ENCODE results near the gene SCP2D1.
"Not testable (repeated sequence)": the region's sequence is repeated elsewhere in the genome, so short reads cannot be mapped to it uniquely, and the experiment has no call there.

SCP2D1 gene
- 0 reads per million in 9 experiments for total RNA-seq

- Mint-ChIP-seq H3K27ac (no peak within 1 kb of the TSS), H3K9me3 (no peaks in the 10 kb centered on the region), H3K4me3 (no peak within 1 kb of the TSS), H3K27me3 (peaks cover 25 to 59% of the 10 kb centered on the region in 2 donors), H3K4me1 (ENCODE audit: low read depth in 2 of 2) (no peaks in the 10 kb centered on the region), H3K36me3 (ENCODE audit: insufficient read depth) (no peaks in the 10 kb centered on the region)
- no peak for ATAC-seq (replicated peaks)
- DNase-seq = no peak
Measured at GRCh38 chr20:18813483-18813882, at the start of gene SCP2D1. Gene SCP2D1, plus strand, starts transcription at chr20:18813783. Its CDS starts 33 bp downstream, at chr20:18813816.

DNA sequence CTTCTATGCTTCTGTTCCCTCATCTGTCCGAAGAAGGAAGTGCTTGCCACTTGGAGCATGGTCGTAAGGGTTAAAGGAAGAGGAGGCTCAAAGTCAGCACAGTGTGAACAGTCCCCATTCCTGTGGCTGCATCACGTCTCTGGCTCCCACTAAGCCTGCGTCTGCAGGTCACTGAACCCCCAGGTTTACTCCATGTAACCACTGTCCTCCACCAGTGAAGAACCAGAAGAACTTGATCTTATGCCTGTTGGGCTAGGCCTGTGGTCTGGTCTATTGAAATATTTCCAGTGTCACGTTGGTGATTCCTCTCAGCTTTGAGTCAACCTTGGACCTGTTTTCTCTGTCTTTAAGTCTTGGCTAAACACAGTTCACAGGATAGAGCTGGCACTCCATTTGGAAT lies 45.9 kb upstream of the SCP2D1 start:
- no peaks in the 10 kb centered on the region for H3K36me3 Mint-ChIP-seq (ENCODE audit: insufficient read depth)
- no peaks in the 10 kb centered on the region for H3K9me3 Mint-ChIP-seq
- no peaks in the 10 kb centered on the region for H3K4me1 Mint-ChIP-seq (ENCODE audit: low read depth in 2 of 2)
- H3K27me3 Mint-ChIP-seq = peaks cover 0 to 5% of the 10 kb centered on the region in 2 donors
- no peak for DNase-seq
- no peak for ATAC-seq (replicated peaks)
- no peak overlapping the region for H3K27ac Mint-ChIP-seq
- no peak overlapping the region for H3K4me3 Mint-ChIP-seq

- Mint-ChIP-seq H3K27me3 (peaks cover 12 to 45% of the 10 kb centered on the region in 2 donors), H3K27ac (peak overlapping the region in 1 of 2 donors; percentile 81), H3K36me3 (ENCODE audit: insufficient read depth) (peaks cover 3% of the 10 kb centered on the region), H3K4me3 (no peak overlapping the region), H3K9me3 (no peaks in the 10 kb centered on the region), H3K4me1 (ENCODE audit: low read depth in 2 of 2) (no peaks in the 10 kb centered on the region)
- DNase-seq (no peak), ATAC-seq (replicated peaks) (no peak)
Measured at GRCh38 chr20:18773566-18773965, 40.0 kb upstream of the SCP2D1 start.

- peaks cover 12 to 45% of the 10 kb centered on the region in 2 donors for H3K27me3 Mint-ChIP-seq
- ATAC-seq (replicated peaks) (no peak), DNase-seq (no peak)
- no peaks in the 10 kb centered on the region for H3K9me3 Mint-ChIP-seq
- H3K27ac Mint-ChIP-seq = no peak overlapping the region
- peaks cover 3% of the 10 kb centered on the region for H3K36me3 Mint-ChIP-seq (ENCODE audit: insufficient read depth)
- H3K4me1 Mint-ChIP-seq (ENCODE audit: low read depth in 2 of 2) = no peaks in the 10 kb centered on the region
- H3K4me3 Mint-ChIP-seq = no peak overlapping the region
Measured at GRCh38 chr20:18774207-18774606, 39.4 kb upstream of the SCP2D1 start.

DNA sequence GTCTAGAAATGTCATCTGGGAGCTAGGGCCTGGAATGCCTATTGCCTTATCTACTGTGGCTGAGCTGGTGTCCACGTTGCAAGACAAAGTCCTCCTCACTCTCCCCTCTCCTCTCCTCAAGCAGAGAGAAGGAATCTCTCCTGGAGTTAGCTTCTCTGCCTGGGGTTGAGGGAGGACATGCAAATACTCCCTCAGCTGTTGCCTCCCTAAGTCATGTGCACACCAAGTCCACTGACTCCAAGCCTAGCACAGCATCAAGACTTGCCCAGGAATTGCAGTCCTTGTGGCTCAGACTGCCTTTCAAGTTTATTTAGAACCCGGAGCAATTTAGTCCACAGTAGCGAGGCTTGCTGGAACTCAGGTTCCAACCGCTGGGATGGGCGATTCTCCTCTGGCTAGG lies 38.0 kb upstream of the SCP2D1 start:
- Mint-ChIP-seq H3K9me3 (no peaks in the 10 kb centered on the region), H3K27ac (no peak overlapping the region), H3K4me1 (ENCODE audit: low read depth in 2 of 2) (no peaks in the 10 kb centered on the region), H3K4me3 (no peak overlapping the region), H3K27me3 (peaks cover 12 to 45% of the 10 kb centered on the region in 2 donors), H3K36me3 (ENCODE audit: insufficient read depth) (peaks cover 3% of the 10 kb centered on the region)
- DNase-seq (no peak), ATAC-seq (replicated peaks) (no peak)

- Mint-ChIP-seq H3K36me3 (ENCODE audit: insufficient read depth) (no peaks in the 10 kb centered on the region), H3K9me3 (no peaks in the 10 kb centered on the region), H3K4me3 (no peak overlapping the region), H3K4me1 (ENCODE audit: low read depth in 2 of 2) (no peaks in the 10 kb centered on the region), H3K27ac (no peak overlapping the region), H3K27me3 (peaks cover 11 to 45% of the 10 kb centered on the region in 2 donors)
- no peak for DNase-seq
- ATAC-seq (replicated peaks) = no peak
Measured at GRCh38 chr20:18778690-18779392, 34.7 kb upstream of the SCP2D1 start.

DNA sequence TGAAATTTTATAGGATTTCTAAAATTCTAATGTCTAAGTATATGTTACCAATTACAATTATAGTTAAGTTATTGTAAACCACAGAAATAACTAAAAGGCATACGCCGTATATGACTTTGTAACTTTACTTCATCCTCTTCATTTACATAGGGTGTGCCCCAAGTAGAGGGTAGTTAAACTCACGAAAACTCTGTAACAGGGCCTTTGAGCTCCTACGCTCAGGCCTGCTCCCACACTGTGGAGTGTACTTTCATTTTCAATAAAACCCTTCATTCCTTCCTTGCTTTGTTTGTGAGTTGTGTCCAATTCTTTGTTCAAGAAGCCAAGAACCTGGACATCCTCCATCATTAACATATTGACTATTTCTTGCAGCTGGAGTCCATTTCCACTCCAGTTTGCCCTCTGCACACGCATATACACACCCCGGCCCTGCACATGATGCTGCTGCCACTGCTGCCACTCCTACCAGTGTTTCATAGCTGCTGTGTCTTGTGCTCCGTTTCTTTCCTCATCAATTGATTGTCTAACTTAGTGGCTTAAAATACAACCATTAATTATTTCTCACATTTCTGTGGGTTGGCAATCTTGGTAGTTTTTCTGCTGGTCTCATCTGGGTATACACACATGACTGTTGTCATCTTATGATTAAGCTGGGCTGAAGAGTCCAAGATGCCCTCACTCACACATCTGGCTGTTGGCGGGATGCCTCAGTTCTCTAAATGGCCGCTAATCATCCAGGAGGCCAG lies 33.0 kb upstream of the SCP2D1 start:
- Mint-ChIP-seq H3K4me1 (ENCODE audit: low read depth in 2 of 2) (no peaks in the 10 kb centered on the region), H3K36me3 (ENCODE audit: insufficient read depth) (no peaks in the 10 kb centered on the region), H3K9me3 (no peaks in the 10 kb centered on the region), H3K27ac (no peak overlapping the region), H3K27me3 (peaks cover 19 to 45% of the 10 kb centered on the region in 2 donors), H3K4me3 (no peak overlapping the region)
- ATAC-seq (replicated peaks) = no peak
- no peak for DNase-seq

DNA sequence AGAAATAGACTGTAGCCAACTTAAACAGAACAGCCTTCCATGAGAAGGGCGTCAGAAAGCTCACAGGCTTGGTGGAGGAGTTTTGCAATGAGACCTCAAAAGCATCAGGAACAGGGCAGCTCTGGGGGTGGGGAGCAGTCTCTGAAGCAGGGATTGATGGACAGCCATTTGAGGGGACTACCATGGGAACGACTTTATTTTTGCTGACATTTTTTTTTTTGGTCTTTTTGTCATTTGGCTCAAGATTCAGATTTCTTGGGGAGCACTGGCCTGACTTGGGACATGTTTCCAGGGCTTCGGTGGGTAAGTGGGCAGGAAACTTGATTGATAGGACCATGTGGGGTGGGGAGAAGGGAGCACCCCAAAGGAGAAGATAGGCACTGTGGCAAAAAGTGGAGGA lies 32.1 kb upstream of the SCP2D1 start:
- H3K36me3 Mint-ChIP-seq (ENCODE audit: insufficient read depth) = no peaks in the 10 kb centered on the region
- H3K4me1 Mint-ChIP-seq (ENCODE audit: low read depth in 2 of 2) = no peaks in the 10 kb centered on the region
- no peak overlapping the region for H3K27ac Mint-ChIP-seq
- no peak for ATAC-seq (replicated peaks)
- H3K9me3 Mint-ChIP-seq = no peaks in the 10 kb centered on the region
- H3K4me3 Mint-ChIP-seq = no peak overlapping the region
- H3K27me3 Mint-ChIP-seq = peaks cover 28 to 50% of the 10 kb centered on the region in 2 donors
- no peak for DNase-seq

DNA sequence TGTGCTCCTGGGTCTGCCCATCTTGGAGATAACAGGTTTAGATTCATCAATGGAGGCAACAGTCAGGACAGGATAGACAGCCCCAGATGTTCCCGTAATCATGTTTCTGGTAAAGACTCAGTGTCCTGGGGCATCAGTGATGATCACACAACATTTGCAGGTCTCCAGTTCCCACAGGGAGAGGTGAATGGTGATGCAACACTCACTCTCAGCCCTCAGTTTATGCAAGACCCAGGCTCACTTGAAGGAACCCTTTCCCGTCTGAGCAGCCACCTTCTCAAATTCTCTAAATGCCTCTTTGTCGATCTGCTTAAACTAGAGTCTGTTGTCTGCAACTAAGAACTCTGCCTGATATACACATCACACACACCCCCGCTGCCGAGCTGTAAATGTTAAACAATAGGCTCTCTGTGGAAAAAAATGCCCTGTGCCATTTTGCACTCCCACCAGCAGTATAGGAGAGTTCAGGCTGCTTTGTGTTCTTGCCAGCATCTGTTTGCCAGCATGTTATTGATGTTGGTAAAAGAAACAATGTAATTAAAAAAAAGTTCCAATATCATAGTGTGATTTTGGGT lies 30.1 kb upstream of the SCP2D1 start:
- ATAC-seq (replicated peaks) = no peak
- H3K9me3 Mint-ChIP-seq = no peaks in the 10 kb centered on the region

GRCh38 chr20:18787046-18787445 lies 26.5 kb upstream of the SCP2D1 start:
- not testable (repeated sequence) for H3K4me3 Mint-ChIP-seq; ATAC-seq (replicated peaks); DNase-seq; H3K4me1 Mint-ChIP-seq (ENCODE audit: low read depth in 2 of 2); H3K27ac Mint-ChIP-seq; H3K36me3 Mint-ChIP-seq (ENCODE audit: insufficient read depth); H3K9me3 Mint-ChIP-seq
- peaks cover 69 to 76% of the 10 kb centered on the region in 2 donors for H3K27me3 Mint-ChIP-seq

More for the DNA sequence above, 30.1 kb upstream of the SCP2D1 start:
- H3K27ac Mint-ChIP-seq = no peak overlapping the region
- H3K27me3 Mint-ChIP-seq = peaks cover 41 to 54% of the 10 kb centered on the region in 2 donors
- no peaks in the 10 kb centered on the region for H3K36me3 Mint-ChIP-seq (ENCODE audit: insufficient read depth)
- DNase-seq = no peak
- no peak overlapping the region for H3K4me3 Mint-ChIP-seq
- no peaks in the 10 kb centered on the region for H3K4me1 Mint-ChIP-seq (ENCODE audit: low read depth in 2 of 2)

GRCh38 chr20:18788021-18788420 lies 25.6 kb upstream of the SCP2D1 start:
- no peak overlapping the region for H3K27ac Mint-ChIP-seq
- H3K9me3 Mint-ChIP-seq = no peaks in the 10 kb centered on the region
- H3K36me3 Mint-ChIP-seq (ENCODE audit: insufficient read depth) = no peaks in the 10 kb centered on the region
- H3K4me3 Mint-ChIP-seq = no peak overlapping the region
- ATAC-seq (replicated peaks) (no peak), DNase-seq (no peak)
- H3K4me1 Mint-ChIP-seq (ENCODE audit: low read depth in 2 of 2) = no peaks in the 10 kb centered on the region
- H3K27me3 Mint-ChIP-seq = peaks cover 71 to 86% of the 10 kb centered on the region in 2 donors

- DNase-seq = no peak
- no peak for ATAC-seq (replicated peaks)
- Mint-ChIP-seq H3K36me3 (ENCODE audit: insufficient read depth) (peaks cover 10% of the 10 kb centered on the region), H3K9me3 (no peaks in the 10 kb centered on the region), H3K4me1 (ENCODE audit: low read depth in 2 of 2) (peaks cover 8 to 12% of the 10 kb centered on the region in 2 donors), H3K4me3 (no peak overlapping the region), H3K27ac (no peak overlapping the region), H3K27me3 (peaks cover 54 to 64% of the 10 kb centered on the region in 2 donors)
Measured at GRCh38 chr20:18790787-18791186, 22.8 kb upstream of the SCP2D1 start.

GRCh38 chr20:18793625-18794427 lies 19.8 kb upstream of the SCP2D1 start:
- H3K36me3 Mint-ChIP-seq (ENCODE audit: insufficient read depth) = peaks cover 10% of the 10 kb centered on the region
- peak; percentile 99 for ATAC-seq (replicated peaks)

More at GRCh38 chr20:18793625-18794427, 19.8 kb upstream of the SCP2D1 start:
- Mint-ChIP-seq H3K4me3 (peak overlapping the region; percentile 90 to 91), H3K27ac (peak overlapping the region; percentile 99), H3K9me3 (no peaks in the 10 kb centered on the region), H3K27me3 (peaks cover 39 to 51% of the 10 kb centered on the region in 2 donors), H3K4me1 (ENCODE audit: low read depth in 2 of 2) (peaks cover 8 to 12% of the 10 kb centered on the region in 2 donors)
- peak; percentile 83 to 86 (median 85) for DNase-seq

All from effector memory CD8-positive, alpha-beta T cell (primary cell).